Transverse colon (tissue), 3 donors: ENCODE results near the gene PTPRN.

Experiments used
- CTCF ChIP-seq, 5 experiments: fragments of 200-600 bp in 3 of 5; fragments of 450-650 bp in 2 of 5; sonication (generic) in 3 of 5; IDR thresholded peaks; 1 replicate in 2 of 5; 2 replicates in 3 of 5; pipeline ENCODE4 v1.5.1; 2016 to 2017; ENCODE audit warnings: antibody characterized with exemption in 5 of 5, inconsistent platforms in 3 of 5, mild to moderate bottlenecking in 2 of 5, moderate library complexity in 1 of 5
- EP300 ChIP-seq: sonication (generic); formaldehyde crosslinking; IDR thresholded peaks from one replicate; pipeline ENCODE4 v1.6.1; 2017; ENCODE audit warnings: antibody characterized with exemption, low read depth
- POLR2A ChIP-seq: fragments of 450-650 bp; IDR thresholded peaks from one replicate; pipeline ENCODE4 v1.6.1; 2016; ENCODE audit warnings: antibody characterized with exemption, mild to moderate bottlenecking, moderate library complexity

GRCh38 chr2:219282375-219282774 is 26.8 kb downstream of the PTPRN start:
- TF ChIP-seq POLR2A (no peak), EP300 (no peak), CTCF (IDR thresholded peaks at IDR 0.05) (no peak)
